HK-2 (cell line): ENCODE measurements around the gene BBLN.
"Not testable (repeated sequence)": the region's sequence is repeated elsewhere in the genome, so short reads cannot be mapped to it uniquely, and the experiment has no call there.

ENCODE experiments used
- DNase-seq: peaks from one replicate; pipeline ENCODE4 v3.0.0-alpha.2; 2018; ENCODE audit not compliant: unreplicated experiment

BBLN gene

DNA sequence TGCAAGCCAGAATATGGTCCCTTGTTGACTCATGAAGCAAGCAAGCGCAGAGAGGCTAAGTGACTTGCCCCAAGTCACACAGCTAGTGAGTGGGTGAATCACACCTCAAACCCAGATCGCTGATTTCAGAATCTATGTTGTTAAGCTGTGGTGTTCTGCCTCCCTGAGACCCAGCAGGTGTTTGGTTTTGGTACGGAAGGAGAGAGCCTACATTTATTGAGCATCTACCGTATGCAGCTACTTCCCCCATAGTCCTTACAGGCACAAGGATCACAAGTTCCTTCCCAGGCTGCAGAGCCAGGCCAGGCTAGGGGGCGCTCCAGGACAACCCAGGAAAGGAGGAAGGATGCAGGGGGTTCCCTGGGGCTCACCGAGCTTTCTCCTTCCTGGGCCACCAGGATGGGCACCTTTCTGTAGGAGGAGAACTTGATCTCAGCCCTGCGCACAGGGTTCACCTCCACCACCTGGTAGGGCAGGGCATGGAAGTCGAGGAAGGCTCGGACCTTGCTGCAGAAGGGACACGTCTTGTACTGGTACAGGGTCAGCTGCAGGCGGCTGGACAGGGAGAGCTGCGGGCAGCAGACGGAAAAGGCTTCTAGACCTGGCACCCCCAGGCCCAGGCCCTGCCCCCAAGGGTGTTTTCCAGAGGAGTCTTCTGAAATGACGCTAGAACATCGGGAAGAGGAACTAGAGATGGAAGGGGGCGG lies 35.0 kb upstream of the BBLN start:
- peak; percentile 44 for DNase-seq

GRCh38 chr9:128125580-128126354 lies 34.3 kb upstream of the BBLN start:
- DNase-seq, result no peak

- DNase-seq, result peak; percentile 74
These were observed 32.5 kb upstream of the BBLN start, which contains the start of gene PTGES2 for GRCh38 chr9:128127568-128127989. Gene PTGES2, minus strand, starts transcription at chr9:128127729. Its CDS starts 12 bp downstream, at chr9:128127717.

DNA sequence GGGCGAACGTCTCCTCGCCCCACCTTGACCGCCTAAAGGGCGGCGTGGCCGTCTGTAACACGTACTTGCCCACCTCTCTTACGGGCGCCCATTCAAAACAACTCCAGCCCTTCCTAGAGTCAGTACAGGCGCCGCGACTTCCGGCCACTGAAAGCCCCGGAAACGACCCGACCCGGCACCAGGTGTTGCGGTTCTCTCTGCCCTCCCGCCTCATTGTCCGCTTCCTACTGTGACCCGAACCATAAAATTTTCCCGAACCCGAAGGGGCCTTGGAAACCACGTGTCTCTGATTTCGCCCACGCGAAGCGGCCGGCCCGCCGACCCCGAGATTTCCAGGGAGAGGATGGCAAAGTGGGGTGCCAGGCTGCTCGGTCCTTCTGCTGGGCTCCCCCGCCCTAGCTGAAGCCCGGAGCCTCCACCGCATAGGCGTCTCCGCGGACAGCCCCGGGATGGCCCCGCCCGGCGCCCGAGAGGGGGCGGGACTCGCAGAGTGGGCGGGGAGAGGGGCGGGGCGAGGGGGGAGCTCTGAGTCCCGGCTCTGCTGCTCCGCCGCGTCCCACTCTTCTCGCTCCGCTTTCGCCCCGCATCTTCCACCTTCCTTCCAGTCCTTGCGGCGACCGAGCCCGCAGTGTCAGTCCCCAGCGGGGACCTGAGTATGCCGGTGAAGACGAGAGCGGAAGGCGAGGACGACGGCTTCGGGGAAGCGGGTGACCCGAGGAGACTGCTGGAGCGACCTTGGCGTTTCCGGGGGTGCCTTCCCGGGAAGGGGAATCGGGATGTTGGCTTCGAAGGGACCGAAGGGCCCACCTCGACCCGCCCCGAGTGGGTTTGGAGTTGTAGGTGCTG lies 31.9 kb upstream of the BBLN start:
- DNase-seq, result peak; percentile 88

- no peak for DNase-seq
These were observed 31.1 kb upstream of the BBLN start for GRCh38 chr9:128128836-128129590.

GRCh38 chr9:128129976-128130590 lies 30.0 kb upstream of the BBLN start:
- not testable (repeated sequence) for DNase-seq

DNA sequence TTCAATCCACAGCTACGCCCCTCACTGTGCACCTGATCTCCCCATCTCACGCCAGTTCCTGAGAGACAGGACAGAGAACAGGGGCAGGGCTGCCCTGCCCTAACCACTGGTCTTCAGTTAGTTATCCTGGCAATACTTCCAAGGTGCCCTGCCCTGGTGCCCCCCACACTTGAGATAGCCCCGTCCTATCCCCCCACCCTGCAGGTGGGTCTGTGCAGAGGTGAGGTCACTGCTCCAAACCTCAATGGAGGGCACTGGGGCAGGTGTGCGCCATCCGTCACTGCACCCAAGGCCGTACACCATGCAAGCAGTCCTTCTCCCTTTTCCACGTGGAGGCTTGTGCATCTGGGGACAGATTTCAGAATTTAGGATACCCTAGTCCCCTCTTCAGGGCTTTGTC lies 29.4 kb upstream of the BBLN start:
- not testable (repeated sequence) for DNase-seq

DNA sequence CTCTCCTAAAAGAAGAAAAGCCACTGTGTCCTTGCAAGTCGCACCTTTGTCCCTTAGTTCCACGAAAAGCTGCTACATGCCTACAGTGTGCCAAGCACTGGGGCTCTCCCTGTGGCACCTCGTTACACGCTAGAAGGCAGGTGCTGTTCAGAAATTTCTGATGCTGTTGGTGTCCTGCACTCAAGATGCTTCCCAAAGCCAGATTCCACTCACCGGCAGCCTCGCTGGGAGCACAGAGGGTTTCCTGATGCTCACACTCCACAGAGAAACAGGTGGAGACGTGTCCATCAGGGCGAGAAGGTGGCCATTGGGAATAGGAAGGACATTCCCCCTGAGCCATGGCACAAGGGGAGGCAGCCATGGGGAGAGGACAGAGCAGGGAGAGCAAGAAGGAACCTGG lies 28.7 kb upstream of the BBLN start:
- DNase-seq, result not testable (repeated sequence)

GRCh38 chr9:128132139-128132538 lies 27.9 kb upstream of the BBLN start:
- not testable (repeated sequence) for DNase-seq

DNA sequence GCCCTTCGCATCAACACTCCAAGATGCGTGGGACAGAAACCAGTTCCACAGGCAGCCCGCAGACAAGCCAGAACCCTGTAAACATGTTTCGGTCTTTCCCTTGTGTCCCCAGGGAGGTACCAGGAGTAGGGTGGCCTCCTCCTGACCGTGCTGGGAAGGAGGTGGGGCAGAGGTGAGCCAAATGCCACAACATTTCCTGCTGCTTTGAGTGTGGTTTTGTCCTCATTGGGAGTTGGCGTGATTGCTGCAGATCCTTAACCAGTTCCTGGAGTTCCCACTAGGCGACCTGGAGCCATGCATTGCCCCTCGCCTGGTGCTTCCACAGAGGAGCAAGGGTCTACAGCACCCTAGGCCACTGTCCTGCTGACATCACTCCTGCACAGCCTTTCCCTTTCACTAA lies 24.5 kb upstream of the BBLN start:
- not testable (repeated sequence) for DNase-seq

DNA sequence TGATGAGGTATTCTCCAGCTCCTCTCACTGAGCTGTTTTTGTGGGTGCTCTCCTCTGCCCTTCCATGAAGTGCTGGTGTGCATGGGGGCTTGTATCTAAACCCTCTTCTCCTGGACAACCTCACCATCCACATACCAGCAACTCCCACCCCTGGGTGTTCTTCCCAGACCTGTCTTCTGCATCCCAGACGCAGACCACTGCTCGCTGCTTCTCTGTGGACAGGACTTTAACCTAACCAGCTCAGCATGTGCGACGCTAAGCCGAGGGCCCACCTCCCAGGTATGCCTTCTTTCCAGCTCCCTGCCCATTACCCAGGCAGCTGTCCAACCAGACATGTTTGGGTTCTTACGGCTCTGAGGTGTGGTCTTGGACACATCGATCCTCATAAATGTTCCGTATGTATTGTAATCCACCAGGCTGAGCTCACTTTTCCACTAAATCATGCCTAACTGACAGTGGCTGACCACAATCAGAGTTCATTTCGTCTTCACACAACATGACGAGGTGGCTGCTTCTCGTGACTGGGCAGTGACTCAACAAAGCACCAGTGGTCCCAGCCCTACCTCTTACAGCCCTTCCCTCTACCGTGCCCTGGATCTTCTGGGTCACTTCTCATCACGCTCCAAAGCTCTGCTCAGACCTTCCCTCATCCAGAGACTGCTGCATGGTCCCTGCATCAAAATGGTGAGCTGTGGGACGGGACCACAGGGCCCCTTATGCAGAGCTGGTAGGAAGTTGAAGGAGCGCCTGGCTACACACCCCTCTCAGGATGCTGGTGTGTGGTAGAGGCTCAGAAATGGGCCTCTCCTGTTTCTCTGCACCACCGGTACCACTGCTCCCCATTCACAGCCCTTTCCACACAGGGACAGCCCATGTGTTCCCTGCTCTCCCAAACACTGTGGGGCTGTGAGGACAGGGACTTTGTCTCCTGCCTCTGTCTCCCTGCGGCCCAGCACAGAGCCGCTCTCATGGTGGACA lies 23.0 kb upstream of the BBLN start:
- peak; percentile 72 for DNase-seq

- DNase-seq, result no peak
These were observed 22.1 kb upstream of the BBLN start for GRCh38 chr9:128138001-128138400.

DNA sequence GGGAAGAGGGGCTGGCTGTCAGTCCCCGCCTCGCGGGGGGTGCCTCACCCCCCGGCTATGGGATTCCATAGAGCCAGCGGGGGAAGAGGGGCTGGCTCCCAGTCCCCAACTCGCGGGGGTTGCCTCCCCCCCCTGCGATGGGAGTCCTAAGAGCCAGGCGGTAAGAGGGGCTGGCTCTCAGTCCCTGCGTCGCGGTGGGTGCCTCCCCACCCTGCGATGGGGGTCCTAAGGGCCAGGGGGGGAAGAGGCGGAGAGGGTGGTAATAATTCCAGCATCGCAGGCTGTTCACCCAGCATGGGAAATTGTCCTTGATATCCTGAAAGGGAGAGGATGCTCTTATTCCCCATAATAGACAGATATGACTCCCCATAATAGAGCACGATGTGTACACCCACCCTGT lies 20.4 kb upstream of the BBLN start:
- no peak for DNase-seq

DNA sequence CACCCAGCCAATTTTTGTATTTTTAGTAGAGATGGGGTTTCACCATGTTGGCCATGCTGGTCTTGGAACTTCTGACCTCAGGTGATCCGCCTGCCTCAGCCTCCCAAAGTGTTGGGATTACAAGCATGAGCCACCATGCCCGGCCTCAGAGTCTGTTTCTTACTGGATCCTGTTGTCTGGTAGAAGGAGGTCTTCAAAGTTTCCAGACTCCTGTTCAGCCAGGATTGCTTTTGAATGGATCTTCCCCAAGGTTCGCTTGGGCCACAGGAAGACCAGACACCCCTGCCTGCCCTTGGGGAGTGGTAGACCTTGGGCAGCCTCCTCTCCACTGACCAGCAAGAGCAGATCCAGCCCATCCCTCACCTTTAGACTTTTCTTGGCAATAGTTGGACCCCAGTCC lies 18.5 kb upstream of the BBLN start:
- no peak for DNase-seq

GRCh38 chr9:128142061-128142460 lies 18.0 kb upstream of the BBLN start:
- no peak for DNase-seq

DNA sequence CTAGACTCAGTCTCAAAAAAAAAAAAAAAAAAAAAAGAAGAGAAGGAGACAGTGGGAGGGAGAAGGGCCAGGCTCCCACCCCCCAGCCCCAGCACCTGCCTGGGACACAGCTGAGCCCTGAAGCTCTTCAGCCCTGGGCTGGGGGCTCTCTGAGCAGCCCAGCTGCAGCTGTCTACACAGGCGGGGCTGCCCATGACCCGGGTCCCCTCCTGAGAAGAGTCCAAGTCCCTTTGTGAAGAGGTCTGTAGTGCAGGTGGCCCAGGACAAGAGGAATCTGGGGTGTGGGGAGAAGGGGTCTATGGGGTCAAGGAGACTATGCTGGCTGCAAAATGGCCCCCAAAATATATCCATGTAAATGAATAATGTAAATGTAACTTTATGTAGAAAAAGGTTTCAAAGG lies 17.5 kb upstream of the BBLN start:
- DNase-seq, result no peak

DNA sequence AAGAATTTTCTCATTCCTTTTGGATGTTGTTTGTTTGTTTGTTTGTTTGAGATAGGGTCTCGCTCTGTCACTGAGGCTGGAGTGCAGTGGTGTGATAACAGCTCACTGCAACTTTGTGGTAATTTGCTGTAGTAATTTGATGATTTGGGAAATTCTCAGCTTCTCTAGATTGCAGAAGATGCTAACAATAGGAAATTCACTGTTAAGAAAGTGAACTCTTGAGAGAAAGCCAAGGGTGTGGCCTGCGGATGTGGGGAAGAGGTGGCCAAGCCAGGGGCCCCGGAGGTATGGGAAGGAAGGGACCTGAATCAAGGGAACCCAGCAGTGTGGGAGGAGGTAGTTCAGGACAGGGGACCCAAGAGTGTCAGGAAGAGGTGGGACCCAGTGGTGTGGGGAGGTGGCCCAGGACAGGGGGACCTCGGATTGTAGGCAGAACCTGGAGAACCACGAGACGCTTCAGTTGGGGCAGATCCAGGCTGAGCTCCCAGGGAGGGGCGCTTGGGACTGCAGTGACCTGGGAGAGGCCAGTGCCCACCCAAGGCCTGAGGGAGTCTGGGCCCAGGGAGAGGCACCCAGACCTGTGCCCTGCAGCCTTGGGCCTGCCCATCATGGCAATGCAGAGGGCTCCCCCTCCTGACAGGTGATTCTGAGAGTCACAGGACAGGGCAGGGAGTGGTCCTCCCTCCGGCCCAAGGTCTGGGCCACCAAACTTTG lies 16.4 kb upstream of the BBLN start:
- DNase-seq, result no peak

DNA sequence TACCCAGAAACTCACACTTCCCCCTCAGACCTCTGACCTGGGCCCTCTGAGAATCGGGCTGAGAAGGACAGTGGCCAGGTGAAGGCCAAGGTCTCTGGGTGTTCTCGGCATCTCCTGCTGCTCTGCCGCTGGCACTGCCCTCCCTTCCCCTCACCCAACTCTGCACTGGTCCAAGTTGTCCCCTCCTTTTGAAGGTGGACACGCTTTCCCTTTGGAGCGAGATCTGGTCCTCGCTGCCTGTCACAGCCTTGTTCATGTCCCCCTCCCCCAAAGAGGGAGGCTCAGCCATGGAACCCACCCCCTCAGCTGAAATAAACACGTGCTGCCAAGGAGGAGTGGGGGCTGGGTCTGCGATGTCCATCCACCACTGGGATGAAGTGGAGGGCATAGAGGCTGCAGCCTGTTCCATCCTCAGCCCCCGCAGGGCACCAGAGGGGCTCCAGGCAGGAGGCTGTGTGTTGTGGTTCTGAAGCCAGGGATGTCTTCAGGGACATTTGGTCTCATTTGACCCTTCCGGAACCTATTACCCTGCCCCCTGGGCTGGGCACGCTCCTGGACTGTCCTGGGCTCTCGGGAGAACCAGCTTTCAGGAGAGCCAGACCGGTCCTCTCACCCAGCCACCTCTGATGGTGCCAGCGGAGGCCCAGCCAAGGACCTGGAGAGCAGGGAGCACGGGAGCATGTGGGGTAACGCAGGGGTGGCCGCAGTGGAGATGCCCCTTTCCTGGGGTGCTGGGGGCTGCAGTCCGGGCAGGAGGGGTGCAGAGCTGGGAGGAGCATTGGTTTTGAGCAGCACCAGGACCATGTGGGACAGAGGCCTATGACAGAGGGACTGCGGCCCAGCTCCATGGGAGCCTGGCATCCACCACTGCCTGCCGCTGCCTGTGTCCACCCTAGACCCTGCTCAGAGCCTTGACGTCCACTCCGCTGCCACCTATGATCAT lies 15.6 kb upstream of the BBLN start:
- no peak for DNase-seq
